H9 (cell line): ENCODE measurements around the gene C3orf20. TPM values are rescaled to one million over a fixed set of nuclear protein-coding genes. Genes with fewer than 3 reads are reported as not detected.

Experiments used
- DNase-seq: peaks from one replicate; pipeline ENCODE4 v3.0.0-alpha.2; 2017
- H2AFZ ChIP-seq: one replicate; pipeline ENCODE4 v1.6.1; 2013; ENCODE audit warnings: mild to moderate bottlenecking, low read length, control low read depth, moderate library complexity
- H2AK5ac ChIP-seq: 2 replicates; pipeline ENCODE4 v1.6.1; 2013; ENCODE audit warnings: low read length, control low read depth, mixed read lengths; ENCODE audit not compliant: insufficient read length
- H2BK120ac ChIP-seq: one replicate; pipeline ENCODE4 v1.6.1; 2013; ENCODE audit warnings: low read depth, mild to moderate bottlenecking, low read length, control low read depth, inconsistent platforms; ENCODE audit not compliant: poor library complexity, severe bottlenecking
- H2BK12ac ChIP-seq: 2 replicates; pipeline ENCODE4 v1.6.1; 2013; ENCODE audit warnings: low read length, control low read depth, mixed read lengths, low read depth; ENCODE audit not compliant: insufficient read length
- H2BK15ac ChIP-seq: 2 replicates; pipeline ENCODE4 v1.6.1; 2013; ENCODE audit warnings: low read depth, low read length, control low read depth
- H2BK20ac ChIP-seq: one replicate; pipeline ENCODE4 v1.6.1; 2013; ENCODE audit warnings: low read depth, mild to moderate bottlenecking, low read length, control low read depth, inconsistent platforms; ENCODE audit not compliant: poor library complexity, severe bottlenecking
- H2BK5ac ChIP-seq: 2 replicates; pipeline ENCODE4 v1.6.1; 2013; ENCODE audit warnings: low read length, control low read depth, mixed read lengths; ENCODE audit not compliant: insufficient read length
- H3K14ac ChIP-seq: 2 replicates; pipeline ENCODE4 v1.6.1; 2013; ENCODE audit warnings: low read length, control low read depth; ENCODE audit not compliant: insufficient read depth
- H3K18ac ChIP-seq: 2 replicates; pipeline ENCODE4 v1.6.1; 2013; ENCODE audit warnings: low read depth, mild to moderate bottlenecking, mixed read lengths, low read length, control low read depth; ENCODE audit not compliant: insufficient read length
- H3K23ac ChIP-seq: 2 replicates; pipeline ENCODE4 v1.6.1; 2013; ENCODE audit warnings: low read length, control low read depth, mixed read lengths, low read depth; ENCODE audit not compliant: insufficient read length
- H3K23me2 ChIP-seq: 2 replicates; pipeline ENCODE4 v1.6.1; 2013; ENCODE audit warnings: low read depth, mild to moderate bottlenecking, mixed read lengths, low read length, control low read depth; ENCODE audit not compliant: insufficient read length, poor library complexity, severe bottlenecking
- H3K27ac ChIP-seq: 2 replicates; pipeline ENCODE4 v1.5.1; 2013; ENCODE audit warnings: low read length, control low read depth, mixed read lengths, low read depth; ENCODE audit not compliant: insufficient read length
- H3K27me3 ChIP-seq: 2 replicates; pipeline ENCODE4 v1.6.1; 2013; ENCODE audit warnings: low read length, control low read depth, inconsistent platforms; ENCODE audit not compliant: insufficient read depth
- H3K4ac ChIP-seq: 2 replicates; pipeline ENCODE4 v1.6.1; 2013; ENCODE audit warnings: low read depth, mild to moderate bottlenecking, control low read depth, inconsistent platforms, low read length, moderate library complexity
- H3K4me1 ChIP-seq: 2 replicates; pipeline ENCODE4 v1.6.1; 2013; ENCODE audit warnings: low read length, control low read depth, inconsistent platforms; ENCODE audit not compliant: insufficient read depth
- H3K4me2 ChIP-seq: 2 replicates; pipeline ENCODE4 v1.6.1; 2013; ENCODE audit warnings: low read length, control low read depth, mixed read lengths; ENCODE audit not compliant: insufficient read length, insufficient read depth
- H3K56ac ChIP-seq: 2 replicates; pipeline ENCODE4 v1.6.1; 2013; ENCODE audit warnings: low read depth, mild to moderate bottlenecking, mixed read lengths, low read length, control low read depth; ENCODE audit not compliant: insufficient read length
- H3K79me1 ChIP-seq: 2 replicates; pipeline ENCODE4 v1.6.1; 2013; ENCODE audit warnings: low read depth, mild to moderate bottlenecking, moderate library complexity, low read length, control low read depth, inconsistent platforms; ENCODE audit not compliant: insufficient read depth, poor library complexity, severe bottlenecking
- H3K79me2 ChIP-seq: 2 replicates; pipeline ENCODE4 v1.6.1; 2013; ENCODE audit warnings: low read length, control low read depth, inconsistent platforms; ENCODE audit not compliant: insufficient read depth
- H3K9ac ChIP-seq: 2 replicates; pipeline ENCODE4 v1.6.1; 2013; ENCODE audit warnings: low read length, control low read depth, mixed read lengths; ENCODE audit not compliant: insufficient read length; ENCODE audit errors: extremely low read depth
- H3K9me3 ChIP-seq: one replicate; pipeline ENCODE4 v1.6.1; 2013; ENCODE audit warnings: low read depth, low read length, inconsistent platforms; ENCODE audit not compliant: control insufficient read depth
- H3T11ph ChIP-seq: one replicate; pipeline ENCODE4 v1.6.1; 2013; ENCODE audit warnings: mild to moderate bottlenecking, low read length, control low read depth, inconsistent platforms
- H4K20me1 ChIP-seq: one replicate; pipeline ENCODE4 v1.6.1; 2013; ENCODE audit not compliant: control insufficient read depth, insufficient read length, insufficient read depth
- H4K5ac ChIP-seq: 2 replicates; pipeline ENCODE4 v1.6.1; 2013; ENCODE audit warnings: low read depth, mild to moderate bottlenecking, mixed read lengths, low read length, control low read depth; ENCODE audit not compliant: insufficient read length
- H4K8ac ChIP-seq: replicated peaks from 2 replicates; pipeline ENCODE4 v1.6.1; 2013; ENCODE audit warnings: low read length, control low read depth, mixed read lengths, low read depth; ENCODE audit not compliant: insufficient read length
- H4K91ac ChIP-seq: 2 replicates; pipeline ENCODE4 v1.6.1; 2013; ENCODE audit warnings: low read depth, mild to moderate bottlenecking, moderate library complexity, mixed read lengths, low read length, control low read depth; ENCODE audit not compliant: insufficient read length
- H3K27ac Mint-ChIP-seq, 3 experiments: 2 replicates in 2 of 3; 3 replicates in 1 of 3; pipeline ENCODE4 v1.8.0; 2020 to 2021; ENCODE audit warnings: mixed read lengths in 3 of 3, mild to moderate bottlenecking in 1 of 3, moderate library complexity in 1 of 3
- H3K27me3 Mint-ChIP-seq: 2 replicates; pipeline ENCODE4 v1.8.0; 2021; ENCODE audit warnings: low read depth, mild to moderate bottlenecking, moderate library complexity, mixed read lengths
- H3K36me3 Mint-ChIP-seq, 3 experiments: 2 replicates in 2 of 3; 3 replicates in 1 of 3; pipeline ENCODE4 v1.8.0; 2020 to 2021; ENCODE audit warnings: low read depth in 3 of 3, mixed read lengths in 3 of 3; ENCODE audit not compliant: insufficient read depth in 1 of 3
- H3K4me1 Mint-ChIP-seq, 2 experiments: 2 replicates each; pipeline ENCODE4 v1.8.0; 2020; ENCODE audit warnings: mixed read lengths in 2 of 2
- H3K4me3 Mint-ChIP-seq, 2 experiments: 2 replicates in 1 of 2; 3 replicates in 1 of 2; pipeline ENCODE4 v1.8.0; 2020 to 2021; ENCODE audit warnings: mild to moderate bottlenecking in 2 of 2, mixed read lengths in 2 of 2, moderate library complexity in 1 of 2
- H3K9me3 Mint-ChIP-seq, 2 experiments: 2 replicates in 1 of 2; 3 replicates in 1 of 2; pipeline ENCODE4 v1.8.0; 2020; ENCODE audit warnings: mild to moderate bottlenecking in 2 of 2, mixed read lengths in 2 of 2, moderate library complexity in 1 of 2
- CTCF ChIP-seq: fragments of 200-600 bp; sonication (generic); conservative IDR thresholded peaks from 3 replicates; pipeline ENCODE4 v1.8.0; 2021; ENCODE audit warnings: antibody characterized with exemption, mild to moderate bottlenecking
- WGBS: extraction: QIAGEN DNeasy Blood & Tissue Kit; methylation state at CpG from one replicate; pipeline ENCODE4 v1.1.7; 2013; ENCODE audit warnings: missing lambda C conversion rate, low lambda C conversion rate, mixed read lengths; ENCODE audit not compliant: insufficient read length; ENCODE audit errors: extremely low coverage; 5-methylcytosine and 5-hydroxymethylcytosine counted together
- total RNA-seq: library from RNA; stranded (reverse); gene quantifications from 2 replicates; pipeline ENCODE4 v1.2.1, GENCODE V29; 2021

Gene C3orf20
- total RNA-seq, 1 experiment from 2014 or later = not detected

- Histone ChIP-seq H3K23ac (no peak overlapping the region), H4K5ac (no peak overlapping the region), H3K4me2 (no peak overlapping the region), H2BK15ac (no peak overlapping the region), H2BK120ac (no peak overlapping the region), H3K27me3 (no peaks in the 10 kb centered on the region), H2AK5ac (no peak overlapping the region), H2BK12ac (no peak overlapping the region), H2BK20ac (no peak overlapping the region), H3K18ac (no peak overlapping the region), H3K56ac (no peak overlapping the region), H3K4me1 (no peaks in the 10 kb centered on the region), H2BK5ac (no peak overlapping the region), H3K27ac (no peak overlapping the region), H4K8ac (no peak overlapping the region), H2AFZ (no peak overlapping the region), H4K91ac (no peak overlapping the region), H3K23me2 (no peaks in the 10 kb centered on the region), H4K20me1 (no peaks in the 10 kb centered on the region), H3K9me3 (no peaks in the 10 kb centered on the region), H3T11ph (no peak overlapping the region), H3K79me1 (no peaks in the 10 kb centered on the region), H3K4ac (no peak overlapping the region), H3K79me2 (no peaks in the 10 kb centered on the region), H3K9ac (no peak overlapping the region), H3K14ac (no peak overlapping the region)
- H3K9me3 Mint-ChIP-seq = no peaks in the 10 kb centered on the region
- no CpG with 5 or more reads among the region's 3 CpGs for WGBS
- no peaks in the 10 kb centered on the region for H3K36me3 Mint-ChIP-seq
- no peak for DNase-seq
- TF ChIP-seq CTCF = no peak
- no peaks in the 10 kb centered on the region for H3K4me1 Mint-ChIP-seq
- H3K4me3 Mint-ChIP-seq = no peak overlapping the region
- peaks cover 14% of the 10 kb centered on the region for H3K27me3 Mint-ChIP-seq
- no peak overlapping the region for H3K27ac Mint-ChIP-seq
Observed at GRCh38 chr3:14700891-14701290, 25.9 kb downstream of the C3orf20 start.
